Astrocyte of the spinal cord (primary cell): ENCODE results near the gene UGDH.
"Not testable (repeated sequence)": the region's sequence is repeated elsewhere in the genome, so short reads cannot be mapped to it uniquely, and the experiment has no call there.

Source experiments
- DNase-seq: peaks from one replicate; pipeline ENCODE4 v3.0.0; 2011; ENCODE audit warnings: low read depth, low spot score
- H3K4me3 ChIP-seq: 2 replicates; pipeline ENCODE4 v1.5.1; 2011; ENCODE audit warnings: low read depth, mild to moderate bottlenecking, low read length, moderate library complexity
- in situ Hi-C: cut with HindIII; loops from 2 replicates; pipeline ENCODE4 v1.10.0; 2017; ENCODE audit warnings: low sequenced_read_pairs
- TF ChIP-seq, protein P1 (sequence below): IDR thresholded peaks from 2 replicates; pipeline ENCODE4 v1.5.1; 2012; ENCODE audit warnings: low read depth, mild to moderate bottlenecking, low read length, inconsistent platforms

Gene UGDH

DNA sequence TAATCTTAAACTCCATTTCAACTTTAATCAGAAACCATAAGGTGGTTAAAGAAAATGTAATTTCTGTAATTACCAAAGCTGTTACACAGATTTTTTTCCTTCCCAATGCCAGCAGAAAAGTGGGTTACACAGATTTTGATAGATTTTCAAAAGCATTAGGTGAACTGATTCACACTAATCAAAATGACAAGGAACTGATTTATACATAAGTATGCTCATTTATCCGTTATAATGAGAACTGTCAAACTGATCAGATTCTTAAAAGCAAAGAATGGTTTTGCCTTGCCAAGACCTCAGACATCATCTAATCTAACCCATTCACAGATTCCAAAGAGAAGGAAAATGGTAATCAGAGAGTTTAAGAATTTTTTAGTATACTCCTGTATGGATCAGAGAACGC is 5.2 kb downstream of the UGDH start:
- TF ChIP-seq, protein P1, sequence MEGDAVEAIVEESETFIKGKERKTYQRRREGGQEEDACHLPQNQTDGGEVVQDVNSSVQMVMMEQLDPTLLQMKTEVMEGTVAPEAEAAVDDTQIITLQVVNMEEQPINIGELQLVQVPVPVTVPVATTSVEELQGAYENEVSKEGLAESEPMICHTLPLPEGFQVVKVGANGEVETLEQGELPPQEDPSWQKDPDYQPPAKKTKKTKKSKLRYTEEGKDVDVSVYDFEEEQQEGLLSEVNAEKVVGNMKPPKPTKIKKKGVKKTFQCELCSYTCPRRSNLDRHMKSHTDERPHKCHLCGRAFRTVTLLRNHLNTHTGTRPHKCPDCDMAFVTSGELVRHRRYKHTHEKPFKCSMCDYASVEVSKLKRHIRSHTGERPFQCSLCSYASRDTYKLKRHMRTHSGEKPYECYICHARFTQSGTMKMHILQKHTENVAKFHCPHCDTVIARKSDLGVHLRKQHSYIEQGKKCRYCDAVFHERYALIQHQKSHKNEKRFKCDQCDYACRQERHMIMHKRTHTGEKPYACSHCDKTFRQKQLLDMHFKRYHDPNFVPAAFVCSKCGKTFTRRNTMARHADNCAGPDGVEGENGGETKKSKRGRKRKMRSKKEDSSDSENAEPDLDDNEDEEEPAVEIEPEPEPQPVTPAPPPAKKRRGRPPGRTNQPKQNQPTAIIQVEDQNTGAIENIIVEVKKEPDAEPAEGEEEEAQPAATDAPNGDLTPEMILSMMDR, result no peak
- no peak overlapping the region for H3K4me3 ChIP-seq
- in situ Hi-C loops, result no loop called here
- no peak for DNase-seq

DNA sequence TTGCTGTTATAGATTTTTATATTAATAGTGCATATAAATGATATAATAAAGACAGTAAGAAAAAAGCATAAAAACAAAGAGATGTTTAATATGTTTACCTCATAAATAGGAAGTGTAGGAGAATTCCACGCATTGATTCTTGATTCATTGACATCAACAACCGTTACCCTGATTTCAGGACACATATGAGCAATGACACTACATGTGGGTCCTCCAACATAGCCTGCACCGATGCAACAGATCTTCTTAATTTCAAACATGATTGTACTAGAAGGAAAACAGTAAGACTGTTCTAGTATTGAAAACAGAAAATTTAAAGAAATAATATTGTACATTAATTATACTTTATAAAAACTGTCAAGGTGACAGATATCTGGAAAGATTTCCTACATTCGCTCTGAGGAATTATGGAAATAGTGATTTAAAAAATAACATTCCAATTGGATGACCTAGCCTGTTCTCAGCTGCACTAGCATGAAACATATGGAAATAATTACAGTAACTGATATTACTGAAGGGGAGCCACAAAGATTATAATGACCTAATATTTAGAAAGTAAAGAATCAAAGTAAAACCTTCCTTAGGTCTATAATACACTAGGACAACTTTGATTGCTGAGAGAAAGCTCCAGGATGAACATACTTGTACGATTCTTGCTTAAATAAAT is 5.9 kb downstream of the UGDH start:
- TF ChIP-seq, protein P1, result no peak
- in situ Hi-C loops, result no loop called here
- H3K4me3 ChIP-seq, result no peak overlapping the region
- peak; percentile 81 for DNase-seq

DNA sequence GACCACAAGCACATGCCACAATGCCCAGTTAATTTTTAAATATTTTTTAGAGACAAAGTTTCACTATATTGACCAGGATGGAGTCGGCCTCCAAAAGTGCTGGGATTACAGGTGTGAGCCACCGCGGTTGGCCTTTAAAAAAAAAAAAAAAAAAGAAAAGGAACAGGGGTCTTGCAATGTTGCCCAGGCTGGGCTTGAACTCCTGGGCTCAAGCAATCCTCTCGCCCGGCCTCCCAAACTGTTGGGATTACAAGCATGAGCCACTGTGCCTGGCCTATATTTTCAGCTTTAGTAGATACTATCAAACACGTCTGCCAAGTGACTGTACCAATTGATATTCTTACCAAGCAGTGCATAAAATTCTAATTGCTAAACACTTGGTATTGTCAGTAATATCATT is 8.8 kb downstream of the UGDH start:
- TF ChIP-seq, protein P1, result no peak
- in situ Hi-C loops, result no loop called here
- no peak overlapping the region for H3K4me3 ChIP-seq
- no peak for DNase-seq

DNA sequence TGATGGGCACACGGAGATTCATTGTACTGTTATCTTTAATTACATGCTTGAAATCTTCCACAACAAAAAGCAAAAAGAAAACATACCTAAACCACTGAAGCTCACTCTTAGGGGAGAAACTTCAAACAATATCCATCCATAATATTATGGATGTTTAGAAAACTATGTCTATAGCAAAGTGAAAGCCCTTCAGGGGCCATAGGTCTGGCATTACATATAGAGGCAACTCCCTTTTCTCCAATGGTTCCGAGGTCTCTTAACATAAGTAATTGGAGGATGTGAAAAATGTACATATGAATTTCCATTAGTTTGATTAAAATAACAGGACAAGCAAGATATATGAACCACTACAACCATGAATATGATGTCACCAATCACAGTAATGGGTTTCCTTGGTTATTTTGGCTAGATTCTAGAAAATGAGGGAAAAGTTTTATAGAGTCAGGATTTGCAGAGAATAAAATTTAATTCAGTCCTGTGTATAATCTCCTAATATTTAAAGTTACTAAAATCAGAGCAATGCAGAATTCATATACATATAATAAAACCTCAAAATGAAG is 10.8 kb downstream of the UGDH start:
- TF ChIP-seq, protein P1, result no peak
- in situ Hi-C loops, result no loop called here
- DNase-seq, result no peak
- no peak overlapping the region for H3K4me3 ChIP-seq

DNA sequence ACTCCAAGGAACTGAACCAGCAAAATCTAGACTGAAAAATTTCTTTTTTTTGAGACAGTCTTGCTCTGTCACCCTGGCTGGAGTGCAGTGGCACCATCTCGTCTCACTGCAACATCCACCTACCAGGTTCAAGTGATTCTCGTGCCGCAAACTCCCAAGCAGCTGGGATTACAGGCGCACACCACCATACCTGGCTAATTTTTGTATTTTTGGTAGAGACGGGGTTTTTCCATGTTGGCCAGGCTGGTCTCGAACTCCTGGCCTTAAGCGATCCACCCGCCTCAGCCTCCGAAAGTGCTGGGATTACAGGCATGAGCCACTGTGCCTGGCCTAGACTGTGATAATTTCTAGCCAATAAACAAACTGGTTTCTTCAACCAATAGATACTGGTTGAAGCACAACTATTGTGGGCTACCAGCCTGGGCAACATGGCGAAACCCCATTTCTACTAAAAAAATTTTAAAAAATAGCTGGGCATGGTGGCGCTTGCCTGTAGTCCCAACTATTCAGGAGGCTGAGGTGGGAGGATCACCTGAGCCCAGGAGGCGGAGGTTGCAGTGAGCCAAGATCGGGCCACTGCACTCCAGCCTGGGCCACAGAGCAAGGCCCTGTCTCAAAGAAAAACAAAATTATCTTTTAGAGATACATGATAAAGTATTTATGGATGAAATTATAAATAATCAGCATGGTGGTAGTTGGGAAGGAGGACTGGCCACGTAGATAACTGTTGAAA is 11.4 kb downstream of the UGDH start:
- H3K4me3 ChIP-seq, DNase-seq, in situ Hi-C loops: not testable (repeated sequence)

DNA sequence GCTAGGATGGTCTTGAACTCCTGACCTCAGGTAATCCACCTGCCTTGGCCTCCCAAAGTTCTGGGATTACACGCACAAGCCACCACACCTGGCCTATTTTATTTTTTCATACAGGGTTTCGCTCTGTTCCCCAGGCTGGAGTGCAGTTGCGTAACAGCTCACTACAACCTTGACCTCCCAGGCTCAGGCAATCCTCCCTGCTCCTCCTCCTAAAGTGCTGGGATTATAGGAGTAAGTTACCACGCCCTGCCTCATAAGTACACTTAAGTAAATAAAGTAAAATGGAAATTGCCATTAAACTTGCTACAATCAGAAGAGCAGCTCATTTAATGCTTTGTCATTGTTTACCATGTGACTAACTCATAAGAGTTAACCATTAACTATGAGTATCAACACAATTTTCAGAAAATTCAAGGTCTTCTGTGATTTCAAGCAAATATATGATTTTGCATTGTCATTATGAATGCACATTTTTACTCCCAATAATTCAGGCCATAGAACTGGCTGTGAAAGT is 12.3 kb downstream of the UGDH start:
- in situ Hi-C loops, result no loop called here
- no peak overlapping the region for H3K4me3 ChIP-seq
- TF ChIP-seq, protein P1, result no peak
- DNase-seq, result peak; percentile 34

DNA sequence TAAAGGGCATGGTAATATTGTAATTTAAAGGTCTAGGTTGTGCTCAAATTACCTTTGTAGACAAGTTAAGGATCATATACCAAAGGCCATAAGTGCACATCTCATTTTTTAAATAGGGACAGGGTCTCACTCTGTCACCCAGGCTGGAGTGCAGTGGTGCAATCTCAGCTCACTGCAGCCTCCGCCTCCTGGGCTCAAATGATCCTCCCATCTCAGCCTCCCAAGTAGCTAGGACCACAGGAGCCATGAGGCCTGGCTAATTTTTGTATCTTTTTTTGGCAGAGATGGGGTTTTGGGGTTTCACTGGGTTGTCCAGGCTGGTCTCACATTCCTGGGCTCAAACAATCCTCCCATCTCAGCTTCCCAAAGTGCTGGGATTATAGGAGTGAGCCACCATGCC is 13.0 kb downstream of the UGDH start:
- H3K4me3 ChIP-seq, in situ Hi-C loops, DNase-seq: not testable (repeated sequence)
